ENCODE results near the gene ARPC1B.
"Not testable (repeated sequence)": the region's sequence is repeated elsewhere in the genome, so short reads cannot be mapped to it uniquely, and the experiment has no call there.

The ARPC1B gene

GRCh38 chr7:99409806-99410205, 35.3 kb downstream of the ARPC1B start:
- no peak for DNase-seq (ENCODE audit: low spot score)

GRCh38 chr7:99410635-99411034, 36.1 kb downstream of the ARPC1B start:
- DNase-seq (ENCODE audit: low spot score), result no peak

GRCh38 chr7:99415513-99416127, 41.1 kb downstream of the ARPC1B start:
- DNase-seq (ENCODE audit: low spot score), result not testable (repeated sequence)

GRCh38 chr7:99418260-99418659, 43.7 kb downstream of the ARPC1B start:
- DNase-seq (ENCODE audit: low spot score), result no peak

- no peak for DNase-seq (ENCODE audit: low spot score)
These were observed 44.9 kb downstream of the ARPC1B start for GRCh38 chr7:99419323-99420021.

GRCh38 chr7:99420213-99420612, 45.7 kb downstream of the ARPC1B start:
- no peak for DNase-seq (ENCODE audit: low spot score)

GRCh38 chr7:99420986-99421385, 46.5 kb downstream of the ARPC1B start:
- DNase-seq (ENCODE audit: low spot score), result no peak

GRCh38 chr7:99422186-99422585, 47.7 kb downstream of the ARPC1B start:
- DNase-seq (ENCODE audit: low spot score), result no peak

- DNase-seq (ENCODE audit: low spot score), result no peak
These were observed 48.1 kb downstream of the ARPC1B start for GRCh38 chr7:99422625-99423024.

- DNase-seq (ENCODE audit: low spot score), result no peak
These were observed 50.6 kb downstream of the ARPC1B start for GRCh38 chr7:99424932-99425730.

- DNase-seq (ENCODE audit: low spot score), result no peak
These were observed 54.5 kb downstream of the ARPC1B start for GRCh38 chr7:99428972-99429566.

GRCh38 chr7:99429756-99430155, 55.2 kb downstream of the ARPC1B start:
- no peak for DNase-seq (ENCODE audit: low spot score)

- not testable (repeated sequence) for DNase-seq (ENCODE audit: low spot score)
These were observed 57.4 kb downstream of the ARPC1B start for GRCh38 chr7:99431756-99432540.

- DNase-seq (ENCODE audit: low spot score), result no peak
These were observed 58.6 kb downstream of the ARPC1B start for GRCh38 chr7:99433158-99433557.

- DNase-seq (ENCODE audit: low spot score), result no peak
These were observed 63.5 kb downstream of the ARPC1B start for GRCh38 chr7:99437946-99438572.

GRCh38 chr7:99438573-99439480, 64.3 kb downstream of the ARPC1B start, which contains the start of the genes CPSF4 and PTCD1:
TSS of gene CPSF4 (plus strand) at chr7:99438943. CDS start at chr7:99439083, 140 bp downstream.
TSS of gene PTCD1 (minus strand) at chr7:99438798. CDS start at chr7:99435242, 3,556 bp downstream.
- peak; percentile 96 for DNase-seq (ENCODE audit: low spot score)

- DNase-seq (ENCODE audit: low spot score), result no peak
These were observed 65.7 kb downstream of the ARPC1B start for GRCh38 chr7:99440195-99440594.

Data from activated CD4-positive, alpha-beta T cell treated with anti-CD3 and anti-CD28 coated beads, Interleukin-2, Interleukin-4, amounts not matched to agents 100 ng/mL and 50 ng/mL, durations not matched to agents 16 hours and 8 hours (primary cell).